Duodenal mucosa (tissue), 2 donors: Measurements from ENCODE around the gene PKMYT1.
"Not testable (repeated sequence)": the region's sequence is repeated elsewhere in the genome, so short reads cannot be mapped to it uniquely, and the experiment has no call there.

ENCODE experiments used
- H3K27ac ChIP-seq: one replicate; pipeline ENCODE4 v1.7.0; 2013; ENCODE audit warnings: low read depth, low read length
- H3K27me3 ChIP-seq, 2 donors: one replicate each; pipeline ENCODE4 v1.7.0; 2013; ENCODE audit warnings: low read length in 2 of 2, control low read depth in 1 of 2; ENCODE audit not compliant: insufficient read depth in 2 of 2, control insufficient read depth in 1 of 2
- H3K36me3 ChIP-seq, 2 donors: one replicate each; pipeline ENCODE4 v1.7.0; 2013; ENCODE audit warnings: low read length in 2 of 2, control low read depth in 1 of 2; ENCODE audit not compliant: insufficient read depth in 2 of 2, control insufficient read depth in 1 of 2
- H3K4me1 ChIP-seq, 2 donors: one replicate each; pipeline ENCODE4 v1.7.0; 2013; ENCODE audit warnings: low read length in 2 of 2, control low read depth in 1 of 2; ENCODE audit not compliant: insufficient read depth in 2 of 2, control insufficient read depth in 1 of 2
- H3K4me3 ChIP-seq, 2 donors: one replicate each; pipeline ENCODE4 v1.7.0; 2013; ENCODE audit warnings: low read length in 2 of 2, low read depth in 1 of 2
- H3K9ac ChIP-seq, 2 donors: one replicate each; pipeline ENCODE4 v1.7.0; 2013; ENCODE audit warnings: low read length in 2 of 2, low read depth in 1 of 2
- H3K9me3 ChIP-seq, 2 donors: one replicate each; pipeline ENCODE4 v1.7.0; 2013; ENCODE audit warnings: low read length in 2 of 2, control low read depth in 1 of 2; ENCODE audit not compliant: control insufficient read depth in 1 of 2

The PKMYT1 gene

DNA sequence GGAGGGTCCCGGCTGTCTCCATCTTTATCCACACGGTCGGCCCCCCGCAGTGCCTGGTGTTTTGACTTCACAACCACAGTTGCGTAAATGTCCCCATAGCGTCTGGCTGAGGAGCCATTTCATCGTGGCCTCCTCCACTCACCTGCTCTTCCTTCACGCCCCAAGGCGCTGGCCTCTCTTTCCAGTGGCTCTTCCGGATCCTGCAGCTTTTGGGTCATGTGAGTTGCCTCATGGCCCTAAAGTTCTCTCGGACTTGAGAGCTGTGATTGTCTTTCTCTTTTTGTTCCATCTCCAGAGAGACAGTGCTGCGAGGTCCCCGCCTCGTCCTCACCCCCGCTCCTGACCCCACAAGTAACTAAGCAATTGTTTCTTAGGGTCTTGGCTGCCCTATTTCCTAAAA lies 45.8 kb downstream of the PKMYT1 start:
- no peaks in the 10 kb centered on the region for H3K27me3 ChIP-seq
- no peak overlapping the region for H3K27ac ChIP-seq
- peaks cover 4 to 62% of the 10 kb centered on the region in 2 donors for H3K36me3 ChIP-seq
- H3K9me3 ChIP-seq, result no peaks in the 10 kb centered on the region
- no peaks in the 10 kb centered on the region for H3K4me1 ChIP-seq
- no peak overlapping the region for H3K9ac ChIP-seq
- H3K4me3 ChIP-seq, result no peak overlapping the region

DNA sequence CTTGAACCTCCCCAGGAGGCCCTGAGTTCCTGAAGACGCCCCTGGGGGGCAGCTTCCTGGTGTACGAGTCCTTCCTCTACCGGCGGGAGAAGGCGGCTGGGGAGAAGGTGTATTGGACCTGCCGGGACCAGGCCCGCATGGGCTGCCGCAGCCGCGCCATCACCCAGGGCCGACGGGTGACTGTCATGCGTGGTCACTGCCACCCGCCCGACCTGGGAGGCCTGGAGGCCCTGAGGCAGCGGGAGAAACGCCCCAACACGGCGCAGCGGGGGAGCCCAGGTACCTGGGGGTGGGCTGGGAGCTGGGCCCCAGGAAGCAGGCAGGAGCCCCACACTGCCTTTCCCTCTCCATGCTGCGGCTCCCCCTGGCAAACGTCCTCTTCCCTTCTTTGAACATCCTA lies 46.5 kb downstream of the PKMYT1 start:
- no peaks in the 10 kb centered on the region for H3K27me3 ChIP-seq
- H3K4me1 ChIP-seq, result no peaks in the 10 kb centered on the region
- H3K9ac ChIP-seq, result no peak overlapping the region
- H3K4me3 ChIP-seq, result no peak overlapping the region
- no peaks in the 10 kb centered on the region for H3K9me3 ChIP-seq
- H3K36me3 ChIP-seq, result peaks cover 4 to 54% of the 10 kb centered on the region in 2 donors
- H3K27ac ChIP-seq, result no peak overlapping the region

DNA sequence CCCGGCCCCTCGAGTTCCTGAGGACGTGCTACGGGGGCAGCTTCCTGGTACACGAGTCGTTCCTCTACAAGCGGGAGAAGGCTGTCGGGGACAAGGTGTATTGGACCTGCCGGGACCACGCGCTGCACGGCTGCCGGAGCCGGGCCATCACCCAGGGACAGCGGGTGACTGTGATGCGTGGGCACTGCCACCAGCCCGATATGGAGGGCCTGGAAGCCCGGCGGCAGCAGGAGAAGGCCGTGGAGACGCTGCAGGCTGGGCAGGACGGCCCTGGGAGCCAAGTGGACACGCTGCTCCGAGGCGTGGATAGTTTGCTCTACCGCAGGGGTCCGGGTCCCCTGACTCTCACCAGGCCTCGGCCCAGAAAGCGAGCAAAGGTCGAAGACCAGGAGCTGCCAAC lies 47.1 kb downstream of the PKMYT1 start:
- Histone ChIP-seq H3K27me3 (no peaks in the 10 kb centered on the region), H3K36me3 (peaks cover 4 to 51% of the 10 kb centered on the region in 2 donors), H3K4me3 (no peak overlapping the region), H3K9me3 (no peaks in the 10 kb centered on the region), H3K4me1 (no peaks in the 10 kb centered on the region), H3K9ac (no peak overlapping the region), H3K27ac (no peak overlapping the region)

DNA sequence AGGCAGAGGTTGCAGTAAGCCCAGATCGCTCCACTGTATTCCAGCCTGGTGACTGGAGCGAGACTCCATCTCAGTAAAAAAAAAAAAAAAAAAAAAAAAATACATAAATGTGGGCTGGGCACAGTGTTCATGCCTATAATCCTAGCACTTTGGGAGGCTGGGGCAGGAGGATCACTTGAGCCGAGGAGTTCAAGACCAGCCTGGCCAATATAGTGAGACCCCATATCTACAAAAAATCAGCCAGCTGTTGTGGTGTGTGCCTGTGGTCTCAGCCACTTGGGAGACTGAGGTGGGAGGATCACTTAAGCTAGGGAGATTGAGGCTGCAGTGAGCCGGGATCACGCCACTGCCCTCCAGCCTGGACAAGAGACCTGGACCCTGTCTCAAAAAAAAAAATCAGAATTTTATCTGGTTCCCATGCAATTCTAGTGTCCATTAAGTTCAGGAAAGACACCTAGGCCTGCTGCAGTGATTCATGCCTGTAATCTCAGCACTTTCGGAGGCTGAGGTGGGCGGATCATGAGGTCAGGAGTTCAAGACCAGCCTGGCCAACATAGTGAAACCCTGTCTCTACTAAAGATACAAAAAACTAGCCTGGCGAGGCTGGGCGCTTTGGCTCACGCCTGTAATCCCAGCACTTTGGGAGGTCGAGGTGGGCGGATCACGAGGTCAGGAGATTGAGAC lies 48.9 kb downstream of the PKMYT1 start:
- H3K27ac ChIP-seq, H3K9ac ChIP-seq, H3K9me3 ChIP-seq, H3K27me3 ChIP-seq, H3K4me1 ChIP-seq, H3K4me3 ChIP-seq: not testable (repeated sequence)
- H3K36me3 ChIP-seq, result peaks cover 4 to 34% of the 10 kb centered on the region in 2 donors

DNA sequence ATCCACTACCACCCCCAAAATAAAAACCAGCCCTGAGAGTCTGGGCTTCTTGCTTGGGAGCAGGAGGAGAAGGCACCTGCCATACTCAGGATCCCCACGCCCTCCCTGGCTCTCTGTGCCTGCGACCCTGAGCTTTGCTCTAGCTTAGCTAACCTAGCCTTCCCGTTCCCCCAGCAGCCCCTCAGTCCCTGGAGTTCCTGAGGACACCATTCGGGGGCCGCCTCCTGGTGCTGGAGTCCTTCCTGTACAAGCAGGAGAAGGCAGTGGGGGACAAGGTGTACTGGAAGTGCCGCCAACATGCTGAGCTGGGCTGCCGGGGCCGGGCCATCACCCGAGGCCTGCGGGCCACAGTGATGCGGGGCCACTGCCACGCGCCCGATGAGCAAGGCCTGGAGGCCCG lies 50.0 kb downstream of the PKMYT1 start:
- H3K9me3 ChIP-seq, result no peaks in the 10 kb centered on the region
- H3K27me3 ChIP-seq, result no peaks in the 10 kb centered on the region
- peaks cover 0 to 4% of the 10 kb centered on the region in 2 donors for H3K4me1 ChIP-seq
- peaks cover 4 to 28% of the 10 kb centered on the region in 2 donors for H3K36me3 ChIP-seq
- no peak overlapping the region for H3K27ac ChIP-seq
- no peak overlapping the region for H3K9ac ChIP-seq
- no peak overlapping the region for H3K4me3 ChIP-seq

DNA sequence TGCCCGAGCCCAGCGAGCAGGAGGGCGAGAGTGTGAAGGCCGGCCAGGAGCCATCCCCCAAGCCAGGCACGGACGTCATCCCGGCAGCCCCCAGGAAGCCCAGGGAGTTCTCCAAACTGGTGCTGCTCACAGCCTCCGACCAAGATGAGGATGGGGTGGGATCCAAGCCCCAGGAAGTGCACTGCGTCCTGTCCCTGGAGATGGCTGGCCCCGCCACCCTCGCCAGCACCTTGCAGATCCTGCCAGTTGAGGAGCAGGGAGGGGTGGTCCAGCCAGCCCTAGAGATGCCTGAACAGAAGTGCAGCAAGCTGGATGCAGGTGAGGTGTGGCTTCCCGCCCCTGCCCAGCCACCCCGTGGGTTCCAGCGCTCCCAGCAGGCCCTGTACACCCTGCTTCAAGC lies 50.6 kb downstream of the PKMYT1 start:
- Histone ChIP-seq H3K27ac (no peak overlapping the region), H3K36me3 (peaks cover 4 to 28% of the 10 kb centered on the region in 2 donors), H3K9ac (no peak overlapping the region), H3K9me3 (no peaks in the 10 kb centered on the region), H3K4me3 (no peak overlapping the region), H3K4me1 (peaks cover 0 to 4% of the 10 kb centered on the region in 2 donors), H3K27me3 (no peaks in the 10 kb centered on the region)

DNA sequence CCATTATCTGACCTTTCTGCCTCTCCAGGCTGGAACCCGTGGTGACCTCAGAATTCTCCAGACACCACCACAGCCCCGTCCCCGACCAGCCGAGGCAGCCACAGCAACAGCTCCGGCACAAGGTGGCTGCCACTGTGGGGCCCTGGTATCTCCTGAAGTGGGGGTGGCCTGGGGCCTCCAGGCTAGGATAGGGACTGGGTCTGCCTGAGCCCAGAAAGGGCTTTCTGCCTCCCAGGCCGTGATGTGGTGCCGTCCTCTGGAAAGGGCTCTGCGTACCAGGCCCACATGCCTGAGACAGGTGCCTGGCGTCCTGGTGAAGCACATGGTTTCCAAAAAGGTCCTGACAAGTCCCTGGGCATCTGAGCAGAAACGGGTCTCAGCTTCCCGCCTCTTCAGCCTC lies 51.5 kb downstream of the PKMYT1 start:
- peaks cover under 1 to 19% of the 10 kb centered on the region in 2 donors for H3K36me3 ChIP-seq
- H3K27me3 ChIP-seq, result no peaks in the 10 kb centered on the region
- no peak overlapping the region for H3K9ac ChIP-seq
- H3K27ac ChIP-seq, result no peak overlapping the region
- no peak overlapping the region for H3K4me3 ChIP-seq
- peaks cover 0 to 4% of the 10 kb centered on the region in 2 donors for H3K4me1 ChIP-seq
- no peaks in the 10 kb centered on the region for H3K9me3 ChIP-seq

DNA sequence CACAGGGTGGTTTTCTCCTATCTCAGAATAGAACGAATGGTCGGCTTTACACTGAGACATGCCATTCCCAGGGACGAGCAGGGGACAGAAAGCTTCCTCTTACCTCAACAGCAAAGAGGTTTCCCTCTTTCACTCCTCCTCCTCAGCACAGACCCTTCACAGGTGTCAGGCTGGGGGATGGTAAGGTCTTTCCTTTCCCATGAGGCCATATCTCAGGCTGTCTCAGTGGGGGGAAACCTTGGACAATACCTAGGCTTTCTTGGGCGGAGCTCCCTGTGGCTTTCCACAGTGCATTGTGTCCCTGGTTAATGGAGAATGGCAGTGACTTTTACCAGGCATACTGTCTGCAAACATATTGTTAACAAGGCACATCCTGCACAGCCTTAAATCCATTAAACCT lies 52.1 kb downstream of the PKMYT1 start:
- H3K9ac ChIP-seq, H3K9me3 ChIP-seq, H3K4me1 ChIP-seq, H3K4me3 ChIP-seq, H3K27ac ChIP-seq, H3K27me3 ChIP-seq: not testable (repeated sequence)
- H3K36me3 ChIP-seq, result peaks cover 0 to 14% of the 10 kb centered on the region in 2 donors

DNA sequence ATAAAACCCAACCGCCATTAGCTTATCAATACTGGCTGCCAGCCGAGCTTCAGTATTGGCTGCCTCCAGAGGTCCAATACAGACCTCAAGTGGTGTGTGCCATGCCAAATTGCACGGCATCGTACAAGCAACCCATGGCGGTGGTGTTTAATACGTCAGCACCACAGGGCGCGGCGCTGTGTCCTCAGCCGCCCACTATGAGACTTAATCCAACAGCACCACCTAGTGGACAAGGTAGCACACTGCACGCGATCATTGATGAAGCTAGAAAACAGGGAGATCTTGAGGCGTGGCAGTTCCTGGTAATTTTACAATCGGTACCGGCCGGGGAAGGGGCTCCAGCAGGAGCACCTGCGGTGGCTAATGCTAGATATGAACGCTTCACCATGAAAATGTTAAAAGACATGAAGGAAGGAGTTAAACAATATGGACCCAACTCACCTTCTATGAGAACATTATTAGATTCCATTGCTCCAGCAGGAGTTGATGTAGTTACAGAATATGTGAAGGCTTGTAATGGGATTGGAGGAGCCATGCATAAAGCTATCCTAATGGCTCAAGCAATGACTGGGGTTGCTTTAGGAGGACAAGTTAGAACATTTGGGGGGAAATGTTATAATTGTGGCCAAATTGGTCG lies 53.1 kb downstream of the PKMYT1 start:
- Histone ChIP-seq H3K9me3 (no peaks in the 10 kb centered on the region), H3K4me3 (peak overlapping the region; percentile 34 to 44), H3K27me3 (no peaks in the 10 kb centered on the region), H3K36me3 (peaks cover 0 to 15% of the 10 kb centered on the region in 2 donors), H3K9ac (no peak overlapping the region), H3K27ac (no peak overlapping the region), H3K4me1 (peaks cover 0 to 4% of the 10 kb centered on the region in 2 donors)

DNA sequence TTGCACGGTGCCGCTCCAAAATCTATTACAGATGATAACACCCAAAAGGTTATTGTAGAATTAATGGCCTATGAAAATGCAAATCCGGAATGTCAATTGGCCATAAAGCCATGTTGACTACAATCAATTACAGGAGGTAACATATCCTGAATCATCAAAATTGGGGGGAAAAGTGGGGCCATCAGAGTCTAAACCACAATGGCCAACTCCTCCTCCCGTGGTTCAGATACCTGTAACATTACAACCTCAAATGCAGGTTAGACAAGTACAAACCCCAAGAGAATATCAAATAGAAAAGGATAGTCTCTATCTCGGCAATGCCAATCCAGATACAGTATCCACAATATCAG lies 53.6 kb downstream of the PKMYT1 start:
- no peaks in the 10 kb centered on the region for H3K9me3 ChIP-seq
- H3K9ac ChIP-seq, result no peak overlapping the region
- peaks cover 0 to 4% of the 10 kb centered on the region in 2 donors for H3K4me1 ChIP-seq
- peak overlapping the region; percentile 34 to 44 for H3K4me3 ChIP-seq
- no peaks in the 10 kb centered on the region for H3K27me3 ChIP-seq
- peaks cover 0 to 17% of the 10 kb centered on the region in 2 donors for H3K36me3 ChIP-seq
- no peak overlapping the region for H3K27ac ChIP-seq
